HL-60/S4 treated with phorbol 12-myristate 13-acetate at 8.2 ng/mL for 4 days and 3 days (cell line): ENCODE measurements around the gene RSPO4.
"Not testable (repeated sequence)": the region's sequence is repeated elsewhere in the genome, so short reads cannot be mapped to it uniquely, and the experiment has no call there.

Source experiments
- in situ Hi-C: fragments of 300-500 bp; cut with MboI; formaldehyde crosslinking; loops from 2 replicates; pipeline ENCODE4 v1.15.0; 2022; ENCODE audit warnings: low sequenced_read_pairs

RSPO4 gene

GRCh38 chr20:1005452-1006027, 3.4 kb upstream of the RSPO4 start:
- in situ Hi-C loops: no loop called here

GRCh38 chr20:1003920-1004697, 2.0 kb upstream of the RSPO4 start:
- in situ Hi-C loops: no loop called here

- in situ Hi-C loops: no loop called here
Measured at GRCh38 chr20:1002682-1003561, 811 bp upstream of the RSPO4 start.

- in situ Hi-C loops: no loop called here
Measured at GRCh38 chr20:1001116-1001515, 995 bp downstream of the RSPO4 start.

GRCh38 chr20:998231-998830, 3.8 kb downstream of the RSPO4 start:
- in situ Hi-C loops: no loop called here

GRCh38 chr20:997486-997885, 4.6 kb downstream of the RSPO4 start:
- in situ Hi-C loops: no loop called here

GRCh38 chr20:997016-997415, 5.1 kb downstream of the RSPO4 start:
- in situ Hi-C loops: no loop called here

- in situ Hi-C loops: no loop called here
Measured at GRCh38 chr20:995170-995569, 6.9 kb downstream of the RSPO4 start.

- in situ Hi-C loops: no loop called here
Measured at GRCh38 chr20:992801-993535, 9.1 kb downstream of the RSPO4 start.

GRCh38 chr20:991850-992249, 10.3 kb downstream of the RSPO4 start:
- in situ Hi-C loops: no loop called here

GRCh38 chr20:990293-990959, 11.7 kb downstream of the RSPO4 start:
- in situ Hi-C loops: no loop called here

GRCh38 chr20:988272-988671, 13.8 kb downstream of the RSPO4 start:
- in situ Hi-C loops: no loop called here

- in situ Hi-C loops: no loop called here
Measured at GRCh38 chr20:987677-988076, 14.4 kb downstream of the RSPO4 start.

- in situ Hi-C loops: no loop called here
Measured at GRCh38 chr20:986733-987355, 15.3 kb downstream of the RSPO4 start.

- in situ Hi-C loops: not testable (repeated sequence)
Measured at GRCh38 chr20:984994-985393, 17.1 kb downstream of the RSPO4 start.

GRCh38 chr20:982754-983153, 19.4 kb downstream of the RSPO4 start:
- in situ Hi-C loops: no loop called here

GRCh38 chr20:977021-977420, 25.1 kb downstream of the RSPO4 start:
- in situ Hi-C loops: no loop called here

GRCh38 chr20:976033-976432, 26.1 kb downstream of the RSPO4 start:
- in situ Hi-C loops: no loop called here

- in situ Hi-C loops: no loop called here
Measured at GRCh38 chr20:973785-974194, 28.3 kb downstream of the RSPO4 start.

- in situ Hi-C loops: no loop called here
Measured at GRCh38 chr20:972256-972655, 29.9 kb downstream of the RSPO4 start.
